Cardiac muscle cell (in vitro differentiated cells and primary cell): ENCODE measurements around the gene FBXO10. TPM values are rescaled to one million over a fixed set of nuclear protein-coding genes. Genes with fewer than 3 reads are reported as not detected.
"Not testable (repeated sequence)": the region's sequence is repeated elsewhere in the genome, so short reads cannot be mapped to it uniquely, and the experiment has no call there.

Source experiments
- DNase-seq, 2 donors: peaks; one replicate each; pipeline versions ENCODE4 v3.0.0 to v3.0.0-alpha.2; 2010 to 2017; ENCODE audit warnings: low read depth in 1 of 2, low spot score in 1 of 2
- H3K27ac ChIP-seq: fragments of 200-600 bp; sonication (generic); 2 replicates; pipeline ENCODE4 v1.5.1; 2016
- H3K27me3 ChIP-seq: fragments of 200-600 bp; sonication (generic); 2 replicates; pipeline ENCODE4 v1.6.0; 2016; ENCODE audit warnings: control low read depth
- H3K36me3 ChIP-seq: fragments of 200-600 bp; sonication (generic); 2 replicates; pipeline ENCODE4 v1.5.1; 2016; ENCODE audit warnings: control low read depth
- H3K4me1 ChIP-seq: fragments of 200-600 bp; sonication (generic); 2 replicates; pipeline ENCODE4 v1.8.1; 2017; ENCODE audit warnings: low read depth, mild to moderate bottlenecking, mixed run types
- H3K4me3 ChIP-seq: fragments of 200-600 bp; sonication (generic); 2 replicates; pipeline ENCODE4 v1.5.1; 2016; ENCODE audit warnings: mild to moderate bottlenecking
- H3K9me3 ChIP-seq: fragments of 200-600 bp; sonication (generic); 2 replicates; pipeline ENCODE4 v1.5.1; 2017; ENCODE audit warnings: low read depth, mild to moderate bottlenecking, control low read depth
- CTCF ChIP-seq: IDR thresholded peaks from 2 replicates; pipeline ENCODE4 v1.5.1; 2012; ENCODE audit warnings: low read depth, mild to moderate bottlenecking, low read length
- polyA plus RNA-seq: library from polyadenylated mRNA; unstranded; fragments of >200 nt; fragmentation: Nextera tagmentation; extraction: Ambion mirVana; gene quantifications from 2 replicates; pipeline ENCODE4 v1.2.1, GENCODE V29; 2016
- total RNA-seq: library from RNA; depleted of rRNA; stranded (reverse); fragments of >200 nt; gene quantifications from 2 replicates; pipeline ENCODE4 v1.2.3, GENCODE V29; 2016

FBXO10 gene
- total and polyA plus RNA-seq, 2 experiments from 2014 or later, result 10.6 to 19.8 TPM

GRCh38 chr9:37471942-37472684, 104.1 kb downstream of the FBXO10 start:
- DNase-seq, result peak; percentile 42 to 94
- Histone ChIP-seq H3K36me3 (no peaks in the 10 kb centered on the region), H3K4me1 (peaks cover 8% of the 10 kb centered on the region), H3K27me3 (no peaks in the 10 kb centered on the region), H3K4me3 (no peak overlapping the region), H3K9me3 (no peaks in the 10 kb centered on the region), H3K27ac (peak overlapping the region; percentile 88)
- TF ChIP-seq CTCF, result no peak

- no peaks in the 10 kb centered on the region for H3K27me3 ChIP-seq
- no peak overlapping the region for H3K4me3 ChIP-seq
- H3K4me1 ChIP-seq, result peaks cover 8% of the 10 kb centered on the region
- no peak for DNase-seq
- no peak for TF ChIP-seq CTCF
- no peaks in the 10 kb centered on the region for H3K36me3 ChIP-seq
- no peaks in the 10 kb centered on the region for H3K9me3 ChIP-seq
- H3K27ac ChIP-seq, result no peak overlapping the region
These were observed 107.6 kb downstream of the FBXO10 start for GRCh38 chr9:37468620-37469019.

- H3K27ac ChIP-seq, DNase-seq, H3K27me3 ChIP-seq, H3K4me3 ChIP-seq, H3K9me3 ChIP-seq, H3K36me3 ChIP-seq: not testable (repeated sequence)
- peaks cover 13% of the 10 kb centered on the region for H3K4me1 ChIP-seq
These were observed 108.7 kb downstream of the FBXO10 start for GRCh38 chr9:37467530-37467929.

GRCh38 chr9:37466037-37466709, 110.0 kb downstream of the FBXO10 start:
- Histone ChIP-seq H3K4me3 (peak overlapping the region; percentile 50), H3K9me3 (no peaks in the 10 kb centered on the region), H3K27ac (peak overlapping the region; percentile 96), H3K27me3 (no peaks in the 10 kb centered on the region), H3K4me1 (peaks cover 8% of the 10 kb centered on the region), H3K36me3 (no peaks in the 10 kb centered on the region)
- peak; percentile 69 to 93 for DNase-seq
- TF ChIP-seq CTCF, result no peak

GRCh38 chr9:37465249-37466036, 110.7 kb downstream of the FBXO10 start, which contains the start of gene ZBTB5:
Gene ZBTB5 (minus strand): TSS chr9:37465450. CDS start chr9:37442551, 22,899 bp downstream.
- TF ChIP-seq CTCF, result no peak
- H3K9me3 ChIP-seq, result no peaks in the 10 kb centered on the region
- H3K36me3 ChIP-seq, result no peaks in the 10 kb centered on the region
- no peaks in the 10 kb centered on the region for H3K27me3 ChIP-seq
- H3K27ac ChIP-seq, result peak within 1 kb of the TSS; percentile 96
- peaks cover 8% of the 10 kb centered on the region for H3K4me1 ChIP-seq
- peak within 1 kb of the TSS; percentile 50 for H3K4me3 ChIP-seq
- peak; percentile 100 for DNase-seq
